A549 (cell line): ENCODE data around the gene TMEM115. TPM values are rescaled to one million over a fixed set of nuclear protein-coding genes. Genes with fewer than 3 reads are reported as not detected.

ENCODE experiments used
- ATOH8 ChIP-seq: fragments of 250-450 bp; sonication (Bioruptor Pico); IDR thresholded peaks from 2 replicates; pipeline ENCODE4 v1.5.0; 2020; ENCODE audit warnings: low read depth, mild to moderate bottlenecking, moderate library complexity
- BCL3 ChIP-seq: fragments of >200 bp; sonication (Bioruptor Twin); formaldehyde crosslinking; IDR thresholded peaks from 3 replicates; pipeline ENCODE4 v1.6.1; 2016
- CBX2 ChIP-seq: fragments of 200-600 bp; sonication (generic); IDR thresholded peaks from 2 replicates; pipeline ENCODE4 v1.6.1; 2016; ENCODE audit warnings: low read depth, mild to moderate bottlenecking, borderline replicate concordance
- CBX8 ChIP-seq: fragments of 200-600 bp; sonication (generic); IDR thresholded peaks from 2 replicates; pipeline ENCODE4 v1.6.1; 2016
- CEBPB ChIP-seq, 2 experiments: fragments of >200 bp in 1 of 2; sonication (Bioruptor Twin) in 1 of 2; formaldehyde crosslinking in 1 of 2; IDR thresholded peaks; 2 replicates each; pipeline ENCODE4 v1.6.1; 2012 to 2016
- CTCF ChIP-seq: fragments of >200 bp; sonication (Bioruptor Twin); formaldehyde crosslinking; IDR thresholded peaks from 3 replicates; pipeline ENCODE4 v1.5.1; 2016
- E2F6 ChIP-seq: IDR thresholded peaks from 2 replicates; pipeline ENCODE4 v1.6.1; 2012; ENCODE audit warnings: low read depth, borderline replicate concordance
- EHMT2 ChIP-seq: fragments of 200-600 bp; sonication (generic); IDR thresholded peaks from 2 replicates; pipeline ENCODE4 v1.6.1; 2016; ENCODE audit warnings: antibody characterized with exemption, low read depth, mild to moderate bottlenecking, moderate library complexity
- ELK1 ChIP-seq: fragments of 150-350 bp; IDR thresholded peaks from 2 replicates; pipeline ENCODE4 v1.6.1; 2014; ENCODE audit warnings: low read depth, mild to moderate bottlenecking, low read length
- EP300 ChIP-seq, 2 experiments: fragments of >200 bp; sonication (Bioruptor Twin); formaldehyde crosslinking; IDR thresholded peaks; 2 replicates in 1 of 2; 3 replicates in 1 of 2; pipeline ENCODE4 v1.6.1; 2016 to 2017
- ESRRA ChIP-seq: fragments of 150-350 bp; IDR thresholded peaks from 2 replicates; pipeline ENCODE4 v1.6.1; 2014; ENCODE audit warnings: mild to moderate bottlenecking, low read length, borderline replicate concordance
- FOSB ChIP-seq: fragments of 250-450 bp; sonication (Bioruptor Pico); IDR thresholded peaks from 2 replicates; pipeline ENCODE4 v1.5.0; 2020; ENCODE audit warnings: mild to moderate bottlenecking, moderate library complexity
- GATA3 ChIP-seq: IDR thresholded peaks from 2 replicates; pipeline ENCODE4 v1.6.1; 2012; ENCODE audit warnings: borderline replicate concordance
- HDAC2 ChIP-seq: fragments of 200-600 bp; sonication (generic); IDR thresholded peaks from 2 replicates; pipeline ENCODE4 v1.6.1; 2016
- HEYL ChIP-seq: fragments of 250-450 bp; sonication (Bioruptor Pico); IDR thresholded peaks from 2 replicates; pipeline ENCODE4 v1.8.0; 2021; ENCODE audit warnings: mild to moderate bottlenecking, moderate library complexity
- HMGXB4 ChIP-seq: fragments of 250-450 bp; sonication (Bioruptor Pico); IDR thresholded peaks from 2 replicates; pipeline ENCODE4 v1.5.0; 2021; ENCODE audit warnings: mild to moderate bottlenecking, moderate library complexity, borderline replicate concordance
- HOXA7 ChIP-seq: fragments of 250-450 bp; sonication (Bioruptor Pico); IDR thresholded peaks from 2 replicates; pipeline ENCODE4 v1.5.0; 2020; ENCODE audit warnings: mild to moderate bottlenecking, moderate library complexity
- KDM5A ChIP-seq: fragments of 200-600 bp; sonication (generic); IDR thresholded peaks from 2 replicates; pipeline ENCODE4 v1.6.1; 2016; ENCODE audit warnings: antibody characterized with exemption, mild to moderate bottlenecking
- MAZ ChIP-seq: fragments of 150-350 bp; IDR thresholded peaks from 2 replicates; pipeline ENCODE4 v1.6.1; 2014; ENCODE audit warnings: antibody characterized with exemption, low read depth, low read length, borderline replicate concordance
- MYC ChIP-seq: IDR thresholded peaks from 2 replicates; pipeline ENCODE4 v1.6.1; 2012; ENCODE audit warnings: mild to moderate bottlenecking, inconsistent platforms, low read length, improper control_type of control experiment, borderline replicate concordance
- NPAS2 ChIP-seq: fragments of 250-450 bp; sonication (Bioruptor Pico); IDR thresholded peaks from 2 replicates; pipeline ENCODE4 v1.8.0; 2022; ENCODE audit warnings: mild to moderate bottlenecking, moderate library complexity, borderline replicate concordance
- NR3C1 ChIP-seq: fragments of >200 bp; sonication (Bioruptor Twin); formaldehyde crosslinking; IDR thresholded peaks from 3 replicates; pipeline ENCODE4 v1.6.1; 2017
- PBX3 ChIP-seq: IDR thresholded peaks from 2 replicates; pipeline ENCODE4 v1.6.1; 2012
- PHF8 ChIP-seq: fragments of 200-600 bp; sonication (generic); IDR thresholded peaks from 2 replicates; pipeline ENCODE4 v1.6.1; 2016; ENCODE audit warnings: low read depth, mild to moderate bottlenecking, antibody characterized with exemption, moderate library complexity, borderline replicate concordance
- POLR2A ChIP-seq: IDR thresholded peaks from 2 replicates; pipeline ENCODE4 v1.6.1; 2012; ENCODE audit warnings: mild to moderate bottlenecking, low read length
- POLR2AphosphoS2 ChIP-seq: conservative IDR thresholded peaks from 2 replicates; pipeline ENCODE4 v1.6.1; 2012; ENCODE audit warnings: low read length, improper control_type of control experiment, inconsistent platforms
- RAD21 ChIP-seq, 2 experiments: fragments of >200 bp in 1 of 2; sonication (Bioruptor Twin) in 1 of 2; formaldehyde crosslinking in 1 of 2; IDR thresholded peaks in 1 of 2; conservative IDR thresholded peaks in 1 of 2; 2 replicates in 1 of 2; 3 replicates in 1 of 2; pipeline ENCODE4 v1.6.1; 2012 to 2018; ENCODE audit warnings: inconsistent platforms in 1 of 2
- RARB ChIP-seq: fragments of 250-450 bp; sonication (Bioruptor Pico); IDR thresholded peaks from 2 replicates; pipeline ENCODE4 v1.8.0; 2021; ENCODE audit warnings: mild to moderate bottlenecking, moderate library complexity
- RNF2 ChIP-seq: fragments of 200-600 bp; sonication (generic); IDR thresholded peaks from 2 replicates; pipeline ENCODE4 v1.6.1; 2016; ENCODE audit warnings: low read depth, mild to moderate bottlenecking, antibody characterized with exemption, moderate library complexity, borderline replicate concordance
- SMC3 ChIP-seq: fragments of >200 bp; sonication (Bioruptor Twin); formaldehyde crosslinking; IDR thresholded peaks from 3 replicates; pipeline ENCODE4 v1.6.1; 2018; ENCODE audit warnings: inconsistent platforms
- SREBF2 ChIP-seq: fragments of 450-650 bp; IDR thresholded peaks from 2 replicates; pipeline ENCODE4 v1.6.1; 2014; ENCODE audit warnings: mild to moderate bottlenecking, moderate library complexity
- TFCP2L1 ChIP-seq: fragments of 250-450 bp; sonication (Bioruptor Pico); IDR thresholded peaks from 2 replicates; pipeline ENCODE4 v1.5.0; 2021; ENCODE audit warnings: mild to moderate bottlenecking
- TP53 ChIP-seq: fragments of 250-450 bp; sonication (Bioruptor Pico); IDR thresholded peaks from 2 replicates; pipeline ENCODE4 v1.5.0; 2021; ENCODE audit warnings: mild to moderate bottlenecking, moderate library complexity
- ZC3H11A ChIP-seq: fragments of 450-650 bp; IDR thresholded peaks from 2 replicates; pipeline ENCODE4 v1.6.1; 2014; ENCODE audit warnings: antibody characterized with exemption, mild to moderate bottlenecking
- ZFP36 ChIP-seq: fragments of 450-650 bp; IDR thresholded peaks from 2 replicates; pipeline ENCODE4 v1.6.1; 2014; ENCODE audit warnings: borderline replicate concordance; ENCODE audit not compliant: partially characterized antibody
- polyA plus RNA-seq, 4 experiments: library from polyadenylated mRNA; depleted of rRNA in 3 of 4; stranded (reverse); fragments of >200 nt; fragmentation: RNase III in 1 of 4; extraction: RNeasy Plus Mini Kit Qiagen cat#74134 plus additional on column Dnase treatment in 1 of 4; gene quantifications; 2 replicates in 3 of 4; 3 replicates in 1 of 4; pipeline ENCODE4 v1.2.3, GENCODE V29; 2011 to 2017

TMEM115 gene
- polyA plus RNA-seq, 2 of the 4 experiments (the other 2 are of a cell fraction): 17.4 to 26.8 TPM

- TF ChIP-seq NPAS2 (CRISPR knock-in tag) (no peak), CBX2 (no peak), CBX8 (no peak), ELK1 (no peak), HOXA7 (no peak), E2F6 (peak; percentile 91; the same call in 1 of the 2 replicates), CEBPB (IDR thresholded peaks at IDR 0.05) (no peak; a peak in 1 of 4 replicates), KDM5A (no peak), ATOH8 (CRISPR knock-in tag) (no peak), RARB (CRISPR knock-in tag) (no peak), SREBF2 (no peak), GATA3 (peak; percentile 12; the same call in 1 of the 2 replicates), CTCF (no peak), POLR2A (peak; percentile 67), HEYL (CRISPR knock-in tag) (no peak), TFCP2L1 (CRISPR knock-in tag) (no peak), RNF2 (no peak), MYC (no peak; the same call in 1 of the 2 replicates), PBX3 (no peak; the same call in 1 of the 2 replicates), ESRRA (no peak), FOSB (CRISPR knock-in tag) (no peak), ZFP36 (no peak), PHF8 (peak; percentile 65; the same call in 1 of the 2 replicates), MAZ (no peak), TP53 (CRISPR knock-in tag) (no peak), POLR2AphosphoS2 (no peak), RAD21 (conservative IDR thresholded peaks at IDR 0.05 in 1 of 2, IDR thresholded peaks at IDR 0.05 in 1 of 2) (no peak), NR3C1 (no peak), EHMT2 (no peak), HMGXB4 (no peak), ZC3H11A (no peak), HDAC2 (no peak), BCL3 (no peak), SMC3 (no peak), EP300 (IDR thresholded peaks at IDR 0.05) (no peak)
Measured at GRCh38 chr3:50337175-50337861, 22.0 kb downstream of the TMEM115 start (continued).
